Stimulated activated CD8-positive, alpha-beta memory T cell treated with anti-CD3 and anti-CD28 coated beads, Interleukin-4, amount 100 ng/mL, for 1 hour (primary cell): ENCODE measurements around the gene LCE3B.

Source experiments
- DNase-seq, 2 donors: peaks; one replicate each; pipeline ENCODE4 v3.0.0-alpha.2; 2020; ENCODE audit warnings: low read depth in 2 of 2, low spot score in 1 of 2

LCE3B gene

DNA sequence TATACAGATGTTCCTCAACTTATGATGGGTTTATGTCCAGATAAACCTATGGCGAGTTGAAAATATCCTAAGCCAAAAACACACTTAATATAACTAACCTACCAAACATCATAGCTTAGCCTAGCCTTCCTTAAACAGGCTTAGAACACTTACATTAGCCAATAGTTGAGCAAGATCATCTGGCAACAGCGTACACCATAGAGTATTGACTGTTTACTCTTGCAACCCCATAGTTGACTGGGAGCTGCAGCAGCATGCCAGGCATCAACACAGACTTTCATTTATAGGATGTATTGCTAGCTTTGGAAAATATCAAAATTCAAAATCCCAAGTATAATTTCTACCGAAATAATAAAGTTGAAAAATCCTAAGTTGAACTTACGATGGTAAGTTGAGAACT is 44.1 kb downstream of the LCE3B start:
- no peak for DNase-seq

DNA sequence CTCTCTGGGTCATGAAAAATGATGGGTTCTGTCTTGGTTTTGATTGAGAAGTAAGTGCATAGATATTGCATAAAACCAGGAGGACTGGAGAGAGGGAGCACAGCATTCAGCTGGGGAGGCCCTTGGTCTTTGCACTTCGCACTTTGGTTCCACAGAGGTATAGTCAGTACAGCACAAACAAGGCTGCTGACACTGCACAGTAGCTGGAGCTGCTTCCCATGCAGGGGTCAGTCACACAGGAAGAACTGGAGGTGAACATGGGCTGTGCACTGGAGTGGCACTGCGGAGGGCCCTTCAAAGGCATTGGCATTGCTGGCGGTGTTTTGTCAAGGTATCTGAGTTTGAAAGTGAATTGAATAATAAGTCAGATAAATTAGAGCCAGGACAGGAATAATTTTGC is 45.0 kb downstream of the LCE3B start:
- DNase-seq = no peak

DNA sequence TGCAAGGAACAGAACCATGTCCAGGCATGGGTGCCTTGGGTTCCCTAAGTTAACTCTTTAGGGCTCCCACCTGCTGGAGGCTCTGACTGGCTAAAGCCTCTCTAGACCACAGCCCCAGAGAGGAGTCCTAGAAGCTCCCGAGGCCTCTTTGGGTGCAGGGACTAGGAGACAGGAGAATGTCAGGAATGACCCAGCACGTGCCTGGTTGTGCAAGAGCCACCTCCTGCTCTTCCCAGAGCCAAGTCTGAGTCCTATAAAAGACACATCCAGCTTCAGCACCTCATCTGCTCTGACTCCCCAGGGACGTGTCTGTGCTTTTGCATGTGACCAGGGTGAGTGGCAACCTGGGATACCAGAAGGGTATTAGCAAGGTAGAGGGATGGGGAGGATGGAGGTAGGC is 49.5 kb downstream of the LCE3B start, which contains the start of gene LCE2D:
Gene LCE2D (plus strand): TSS at position 283 of the 400 bp plus-strand sequence. CDS start 726 bp downstream, outside the sequence.
- DNase-seq = no peak
